ENCODE results near the gene RGMA.
A peak's percentile ranks its signal among the peaks of the same experiment; 100 is the strongest.

The RGMA gene, protein sequence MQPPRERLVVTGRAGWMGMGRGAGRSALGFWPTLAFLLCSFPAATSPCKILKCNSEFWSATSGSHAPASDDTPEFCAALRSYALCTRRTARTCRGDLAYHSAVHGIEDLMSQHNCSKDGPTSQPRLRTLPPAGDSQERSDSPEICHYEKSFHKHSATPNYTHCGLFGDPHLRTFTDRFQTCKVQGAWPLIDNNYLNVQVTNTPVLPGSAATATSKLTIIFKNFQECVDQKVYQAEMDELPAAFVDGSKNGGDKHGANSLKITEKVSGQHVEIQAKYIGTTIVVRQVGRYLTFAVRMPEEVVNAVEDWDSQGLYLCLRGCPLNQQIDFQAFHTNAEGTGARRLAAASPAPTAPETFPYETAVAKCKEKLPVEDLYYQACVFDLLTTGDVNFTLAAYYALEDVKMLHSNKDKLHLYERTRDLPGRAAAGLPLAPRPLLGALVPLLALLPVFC

DNA sequence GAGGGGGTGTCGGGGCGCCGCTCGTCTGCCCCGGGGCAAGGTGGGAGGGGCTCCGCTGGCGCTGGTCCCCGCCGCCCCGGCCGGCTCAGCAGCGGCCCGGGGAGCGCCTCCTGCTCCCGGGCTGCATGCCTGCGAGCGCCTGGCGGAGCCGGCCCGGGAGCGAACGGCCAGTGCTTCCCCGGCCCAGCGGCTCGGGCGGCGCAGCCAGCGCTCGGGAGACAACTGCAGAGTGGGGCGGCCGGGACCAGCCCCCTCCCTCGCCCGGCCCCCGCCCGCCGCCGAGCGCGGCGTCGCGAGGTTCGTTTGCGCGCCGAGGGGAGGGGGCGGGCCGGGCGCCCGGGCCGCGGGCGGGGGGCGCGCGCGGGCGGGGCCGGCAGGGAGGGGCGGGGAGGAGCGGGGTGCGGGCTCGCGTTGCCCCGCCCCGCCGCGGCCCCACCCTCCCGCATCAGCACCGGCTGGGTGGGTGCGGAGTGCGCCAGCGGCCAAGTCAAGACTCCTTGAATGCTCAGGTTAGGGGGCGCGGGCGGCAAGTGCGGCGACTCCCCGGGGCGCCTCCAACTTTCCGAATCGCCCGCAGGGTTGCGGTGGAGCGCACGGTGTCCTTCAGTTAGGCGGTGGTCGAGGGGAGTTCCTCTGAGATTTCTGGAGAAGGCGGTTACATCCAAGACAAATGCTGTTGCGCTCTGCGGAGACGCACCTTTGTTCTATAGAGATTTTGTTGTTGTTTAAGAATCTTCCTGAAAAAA, at the start of gene RGMA:
Gene RGMA (minus strand): TSS at position 231 of the 746 bp plus-strand sequence. CDS start 279 bp downstream, outside the sequence.
- TF ChIP-seq, protein P1, sequence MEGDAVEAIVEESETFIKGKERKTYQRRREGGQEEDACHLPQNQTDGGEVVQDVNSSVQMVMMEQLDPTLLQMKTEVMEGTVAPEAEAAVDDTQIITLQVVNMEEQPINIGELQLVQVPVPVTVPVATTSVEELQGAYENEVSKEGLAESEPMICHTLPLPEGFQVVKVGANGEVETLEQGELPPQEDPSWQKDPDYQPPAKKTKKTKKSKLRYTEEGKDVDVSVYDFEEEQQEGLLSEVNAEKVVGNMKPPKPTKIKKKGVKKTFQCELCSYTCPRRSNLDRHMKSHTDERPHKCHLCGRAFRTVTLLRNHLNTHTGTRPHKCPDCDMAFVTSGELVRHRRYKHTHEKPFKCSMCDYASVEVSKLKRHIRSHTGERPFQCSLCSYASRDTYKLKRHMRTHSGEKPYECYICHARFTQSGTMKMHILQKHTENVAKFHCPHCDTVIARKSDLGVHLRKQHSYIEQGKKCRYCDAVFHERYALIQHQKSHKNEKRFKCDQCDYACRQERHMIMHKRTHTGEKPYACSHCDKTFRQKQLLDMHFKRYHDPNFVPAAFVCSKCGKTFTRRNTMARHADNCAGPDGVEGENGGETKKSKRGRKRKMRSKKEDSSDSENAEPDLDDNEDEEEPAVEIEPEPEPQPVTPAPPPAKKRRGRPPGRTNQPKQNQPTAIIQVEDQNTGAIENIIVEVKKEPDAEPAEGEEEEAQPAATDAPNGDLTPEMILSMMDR (IDR thresholded peaks at IDR 0.05; ENCODE audit: low read depth, low read length), result no peak
- DNase-seq (ENCODE audit: low read depth in 2 of 2), result peak in 1 of 2 donors; percentile 19
- peak within 1 kb of the TSS; percentile 14 to 19 for H3K4me3 ChIP-seq (replicated peaks in 1 of 2; ENCODE audit: low read depth in 2 of 2, low read length in 2 of 2)

DNA sequence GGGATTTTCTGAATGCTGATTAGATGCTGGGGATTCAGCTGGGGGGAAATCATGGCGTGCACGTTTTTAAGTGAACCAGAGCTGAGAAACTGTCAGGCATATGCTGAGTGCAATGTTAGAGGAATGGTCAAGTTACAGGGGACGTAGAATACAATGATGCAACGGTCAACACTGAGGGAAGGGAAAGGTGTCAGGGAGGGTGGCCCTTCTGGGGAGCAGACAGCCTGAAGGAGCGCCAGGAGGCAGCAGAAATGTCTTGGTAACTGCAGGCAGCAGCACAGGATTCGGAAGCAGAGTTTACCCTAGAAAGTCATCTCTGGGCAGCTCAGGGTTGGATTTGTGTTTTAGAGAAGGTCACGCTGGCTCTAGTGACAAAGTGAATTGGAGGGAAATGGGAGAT, 47.6 kb upstream of the RGMA start:
- no peak for DNase-seq (ENCODE audit: low read depth in 2 of 2)
- H3K4me3 ChIP-seq (replicated peaks in 1 of 2; ENCODE audit: low read depth in 2 of 2, low read length in 2 of 2), result no peak overlapping the region
- TF ChIP-seq, protein P1 (IDR thresholded peaks at IDR 0.05; ENCODE audit: low read depth, low read length), result no peak

DNA sequence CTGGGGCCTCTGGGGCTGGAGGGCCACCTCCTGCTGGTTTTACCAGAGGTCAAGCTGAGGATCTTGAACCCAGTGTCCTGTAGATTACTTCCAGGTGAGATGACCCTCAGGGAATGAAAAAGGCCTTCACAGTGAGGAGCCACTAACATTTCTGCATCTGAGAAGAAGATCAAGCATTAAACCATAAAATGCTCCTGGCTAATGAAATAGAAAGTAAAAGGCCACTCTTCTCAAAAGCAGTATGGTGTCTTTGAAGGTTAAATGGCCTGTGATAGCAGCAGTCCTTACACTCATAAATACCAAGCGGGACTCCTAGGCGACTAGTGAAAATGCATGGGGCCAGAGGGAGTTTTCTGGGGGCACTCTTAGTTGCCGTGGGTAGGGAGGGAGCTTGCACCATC, 47.0 kb upstream of the RGMA start:
- H3K4me3 ChIP-seq (replicated peaks in 1 of 2; ENCODE audit: low read depth in 2 of 2, low read length in 2 of 2), result no peak overlapping the region
- TF ChIP-seq, protein P1 (IDR thresholded peaks at IDR 0.05; ENCODE audit: low read depth, low read length), result no peak
- DNase-seq (ENCODE audit: low read depth in 2 of 2), result no peak

DNA sequence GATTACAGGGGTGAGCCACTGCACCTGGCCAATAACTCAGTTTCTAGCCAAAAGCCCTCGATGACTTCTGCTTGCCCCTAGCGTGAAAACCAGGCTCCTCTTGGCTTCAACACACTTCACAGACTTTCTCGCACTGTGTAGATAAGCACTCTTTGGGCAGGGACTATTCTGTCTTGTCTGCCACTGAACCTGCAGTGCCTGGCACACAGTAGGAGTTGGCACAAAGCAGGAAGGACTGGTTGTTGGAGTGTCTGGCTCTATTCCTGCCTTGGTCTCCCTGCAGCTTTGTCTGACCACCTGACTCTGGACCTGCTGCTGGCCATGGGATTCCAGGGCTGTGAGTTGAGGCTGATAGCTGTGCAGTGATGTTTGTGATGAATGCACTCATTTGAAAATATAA, 46.4 kb upstream of the RGMA start:
- no peak overlapping the region for H3K4me3 ChIP-seq (replicated peaks in 1 of 2; ENCODE audit: low read depth in 2 of 2, low read length in 2 of 2)
- no peak for DNase-seq (ENCODE audit: low read depth in 2 of 2)
- TF ChIP-seq, protein P1 (IDR thresholded peaks at IDR 0.05; ENCODE audit: low read depth, low read length), result no peak

DNA sequence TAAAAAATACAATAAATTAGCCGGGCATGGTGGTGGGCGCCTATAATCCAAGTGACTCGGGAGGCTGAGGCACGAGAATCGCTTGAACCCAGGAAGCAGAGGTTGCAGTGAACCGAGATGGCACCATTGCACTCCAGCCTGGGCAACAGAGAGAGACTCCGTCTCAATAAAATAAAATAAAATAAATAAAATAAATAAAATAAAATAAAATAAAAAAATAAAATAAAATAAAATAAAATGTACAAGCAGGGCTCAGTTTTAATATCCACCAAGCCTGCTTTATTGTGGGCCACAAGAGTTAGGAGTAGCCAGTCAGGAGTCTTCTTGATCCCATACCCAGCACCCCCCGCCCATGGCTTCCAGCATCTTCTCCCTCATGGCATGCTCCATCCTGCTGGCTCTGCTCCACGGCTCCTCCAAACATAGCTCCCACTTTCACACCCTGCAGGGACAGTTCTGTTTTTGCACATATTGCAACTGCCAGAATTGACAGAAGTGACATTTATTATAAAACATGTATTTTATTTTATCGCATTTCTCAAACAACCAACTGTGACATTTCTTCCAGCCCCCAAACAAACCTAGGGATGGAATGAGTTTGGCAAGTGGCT, 42.6 kb upstream of the RGMA start:
- no peak for DNase-seq (ENCODE audit: low read depth in 2 of 2)
- TF ChIP-seq, protein P1 (IDR thresholded peaks at IDR 0.05; ENCODE audit: low read depth, low read length), result no peak

DNA sequence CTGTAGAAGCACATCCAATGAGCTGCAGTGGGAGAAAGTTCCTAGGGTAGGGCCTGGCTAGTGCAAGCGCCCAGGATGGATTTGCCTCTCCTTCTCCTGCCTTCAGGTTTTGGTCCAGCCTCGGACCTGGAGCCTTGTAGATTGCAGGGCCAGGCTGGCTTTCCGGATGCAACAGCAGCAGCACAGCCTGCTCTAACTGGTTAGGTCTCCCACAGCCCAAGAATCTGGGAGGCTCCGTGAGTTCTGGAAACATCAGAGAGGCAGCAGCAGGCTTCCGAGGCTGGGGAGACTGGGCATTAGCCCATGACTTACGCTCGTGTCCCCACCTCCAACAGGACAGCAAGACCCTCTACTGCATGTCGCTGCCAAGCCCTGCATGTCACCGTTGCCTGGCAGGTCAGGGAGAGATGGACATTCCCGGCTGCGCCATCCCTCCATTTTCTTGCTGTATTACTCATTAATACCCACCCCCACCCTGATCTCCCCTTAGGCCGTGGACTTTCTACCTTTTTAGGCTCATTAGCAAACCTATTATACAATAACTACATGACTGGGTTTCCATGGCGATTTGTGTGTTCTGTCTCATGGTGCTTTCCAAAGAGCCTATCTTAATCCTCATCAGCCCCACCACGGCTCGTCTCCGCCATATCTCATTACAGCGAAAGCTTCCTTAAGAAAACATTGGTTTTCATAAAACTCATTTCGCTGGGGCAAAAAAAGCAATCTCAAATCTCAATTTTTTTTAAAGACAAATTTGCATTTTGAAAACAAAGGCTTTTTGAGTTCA, 40.9 kb upstream of the RGMA start:
- TF ChIP-seq, protein P1 (IDR thresholded peaks at IDR 0.05; ENCODE audit: low read depth, low read length), result no peak
- DNase-seq (ENCODE audit: low read depth in 2 of 2), result no peak
- no peak overlapping the region for H3K4me3 ChIP-seq (replicated peaks in 1 of 2; ENCODE audit: low read depth in 2 of 2, low read length in 2 of 2)

More for the DNA sequence above, 42.6 kb upstream of the RGMA start:
- H3K4me3 ChIP-seq (replicated peaks in 1 of 2; ENCODE audit: low read depth in 2 of 2, low read length in 2 of 2), result no peak overlapping the region

Data from cardiac fibroblast (primary cell).